SU-DHL-6 (cell line): Measurements from ENCODE around the gene SPO11.

Experiments
- H2AFZ ChIP-seq: fragments of 200-600 bp; sonication (generic); 2 replicates; pipeline ENCODE4 v1.6.1; 2014; ENCODE audit warnings: low read depth, mild to moderate bottlenecking, moderate library complexity, mixed read lengths, antibody characterized with exemption, low read length; ENCODE audit not compliant: severe bottlenecking
- H3F3A ChIP-seq: fragments of 200-600 bp; shearing (Covaris generic); 2 replicates; pipeline ENCODE4 v1.6.0; 2016; ENCODE audit warnings: antibody characterized with exemption, mild to moderate bottlenecking; ENCODE audit not compliant: insufficient read depth
- H3K27ac ChIP-seq: fragments of 200-600 bp; sonication (generic); 2 replicates; pipeline ENCODE4 v1.5.1; 2016; ENCODE audit warnings: low read depth, mild to moderate bottlenecking, low read length, moderate library complexity, mixed read lengths
- H3K27me3 ChIP-seq: fragments of 200-600 bp; sonication (generic), shearing (Covaris generic); 2 replicates; pipeline ENCODE4 v1.6.0; 2014; ENCODE audit warnings: mild to moderate bottlenecking, low read length
- H3K36me3 ChIP-seq: fragments of 200-600 bp; sonication (generic); 2 replicates; pipeline ENCODE4 v1.6.1; 2014; ENCODE audit warnings: mild to moderate bottlenecking, low read length, mixed read lengths
- H3K4me2 ChIP-seq: fragments of 300-600, 200-600 bp; shearing (Covaris generic), sonication (generic); 2 replicates; pipeline ENCODE4 v1.6.0; 2014; ENCODE audit warnings: low read length, low read depth, mild to moderate bottlenecking; ENCODE audit not compliant: poor library complexity, severe bottlenecking
- H3K4me3 ChIP-seq: fragments of 200-600 bp; sonication (generic); 2 replicates; pipeline ENCODE4 v1.5.1; 2014; ENCODE audit warnings: antibody characterized with exemption, low read length, mild to moderate bottlenecking, mixed read lengths; ENCODE audit not compliant: insufficient read depth, poor library complexity, severe bottlenecking
- H3K79me2 ChIP-seq: fragments of 200-600 bp; sonication (generic); 2 replicates; pipeline ENCODE4 v1.6.1; 2014; ENCODE audit warnings: mild to moderate bottlenecking, low read length, moderate library complexity; ENCODE audit not compliant: insufficient read depth
- H3K9ac ChIP-seq: fragments of 200-600 bp; sonication (generic); 2 replicates; pipeline ENCODE4 v1.7.0; 2014; ENCODE audit warnings: mild to moderate bottlenecking, low read length
- H3K9me2 ChIP-seq: fragments of 200-600 bp; sonication (generic); replicated peaks from 2 replicates; pipeline ENCODE4 v1.6.1; 2014; ENCODE audit warnings: low read length; ENCODE audit not compliant: insufficient read depth
- H3K9me3 ChIP-seq: fragments of 200-600 bp; sonication (generic); 2 replicates; pipeline ENCODE4 v1.6.1; 2014; ENCODE audit warnings: low read length, mixed read lengths; ENCODE audit not compliant: insufficient read depth
- H4K20me1 ChIP-seq: fragments of 200-600 bp; sonication (generic); 2 replicates; pipeline ENCODE4 v1.6.1; 2014; ENCODE audit warnings: low read depth, mild to moderate bottlenecking, antibody characterized with exemption, low read length, moderate library complexity, mixed read lengths
- CTCF ChIP-seq: fragments of 200-600 bp; sonication (generic); IDR thresholded peaks from one replicate; pipeline ENCODE4 v1.5.1; 2017; ENCODE audit warnings: antibody characterized with exemption, mild to moderate bottlenecking, low read length, moderate library complexity; ENCODE audit not compliant: insufficient read depth, poor library complexity, severe bottlenecking
- EZH2phosphoT487 ChIP-seq: fragments of 200-600 bp; sonication (generic), shearing (Covaris generic); conservative IDR thresholded peaks from 2 replicates; pipeline ENCODE4 v1.6.1; 2018; ENCODE audit warnings: mild to moderate bottlenecking, antibody characterized with exemption, low read length, moderate library complexity, mixed read lengths

Gene SPO11

GRCh38 chr20:57309544-57310115 lies 20.0 kb upstream of the SPO11 start:
- H2AFZ ChIP-seq = peak overlapping the region; percentile 15
- H3K4me2 ChIP-seq = peak overlapping the region; percentile 35
- H3K27ac ChIP-seq = peak overlapping the region; percentile 75
- peak overlapping the region; percentile 38 for H3K9ac ChIP-seq
- H3K9me2 ChIP-seq = no peaks in the 10 kb centered on the region
- no peak overlapping the region for H3K4me3 ChIP-seq
- no peaks in the 10 kb centered on the region for H3K36me3 ChIP-seq
- TF ChIP-seq EZH2phosphoT487 (no peak), CTCF (no peak)
- H4K20me1 ChIP-seq = no peaks in the 10 kb centered on the region
- H3K79me2 ChIP-seq = no peaks in the 10 kb centered on the region
- H3K9me3 ChIP-seq = no peaks in the 10 kb centered on the region
- H3K27me3 ChIP-seq = no peaks in the 10 kb centered on the region
- H3F3A ChIP-seq = peaks cover 16% of the 10 kb centered on the region

DNA sequence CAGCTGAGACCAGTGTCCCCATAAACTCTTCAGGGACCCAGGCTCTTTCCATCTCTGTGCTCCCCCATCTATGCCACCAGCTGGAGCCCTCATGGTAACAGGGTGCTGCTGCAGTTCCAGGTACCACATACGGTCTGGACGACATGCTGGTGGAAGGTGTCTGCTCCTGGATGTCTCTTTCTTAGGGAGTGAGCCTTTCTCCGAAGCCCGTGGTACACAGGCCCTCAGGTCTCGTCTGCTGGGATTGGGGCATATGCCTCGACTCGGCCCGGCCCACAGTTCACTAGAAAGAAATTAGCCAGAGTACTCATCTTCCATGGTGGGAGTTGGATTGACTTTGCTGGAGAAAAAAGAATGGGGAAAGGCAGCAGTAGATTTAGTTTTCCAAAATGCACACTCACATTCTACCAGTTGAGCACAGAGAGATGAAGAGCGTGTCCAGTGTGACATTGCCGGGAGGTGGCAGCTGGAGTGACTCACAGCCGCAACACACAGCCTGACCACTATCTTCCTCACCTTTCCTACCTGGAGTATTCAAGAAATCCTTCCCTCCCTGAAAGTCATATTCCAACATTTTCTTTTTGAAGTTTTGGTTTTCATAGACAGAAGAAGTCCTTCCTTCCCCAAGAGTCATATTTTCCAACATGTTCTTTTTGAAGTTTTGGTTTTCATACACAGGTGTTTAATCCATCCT lies 18.6 kb upstream of the SPO11 start:
- peaks cover 27% of the 10 kb centered on the region for H3F3A ChIP-seq
- H2AFZ ChIP-seq = no peak overlapping the region
- no peaks in the 10 kb centered on the region for H3K27me3 ChIP-seq
- no peaks in the 10 kb centered on the region for H3K36me3 ChIP-seq
- no peak overlapping the region for H3K4me3 ChIP-seq
- no peaks in the 10 kb centered on the region for H3K9me3 ChIP-seq
- no peak for TF ChIP-seq EZH2phosphoT487
- TF ChIP-seq CTCF = no peak
- no peak overlapping the region for H3K9ac ChIP-seq
- no peaks in the 10 kb centered on the region for H4K20me1 ChIP-seq
- H3K9me2 ChIP-seq = no peaks in the 10 kb centered on the region
- H3K4me2 ChIP-seq = no peak overlapping the region
- H3K79me2 ChIP-seq = no peaks in the 10 kb centered on the region
- H3K27ac ChIP-seq = no peak overlapping the region

DNA sequence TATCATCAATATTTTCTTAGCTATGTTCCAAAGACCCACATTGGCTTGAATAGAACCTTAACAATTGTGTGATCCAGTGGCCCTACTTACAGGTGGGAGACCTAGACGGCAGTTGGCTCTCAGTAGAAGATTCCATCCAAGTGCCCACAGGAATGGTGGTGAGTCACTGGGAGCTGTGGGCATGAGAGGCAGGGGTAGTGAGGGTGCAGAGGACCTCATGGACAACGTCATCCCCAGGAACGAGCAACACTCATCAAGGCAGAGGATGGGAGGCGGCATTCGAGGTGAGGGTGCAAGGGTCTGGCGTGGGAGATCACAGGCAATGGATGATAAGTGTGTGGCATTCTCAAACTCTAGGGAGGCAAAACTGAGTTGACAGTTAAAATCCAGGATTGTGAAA lies 17.5 kb upstream of the SPO11 start:
- Histone ChIP-seq H4K20me1 (no peaks in the 10 kb centered on the region), H2AFZ (no peak overlapping the region), H3K79me2 (no peaks in the 10 kb centered on the region), H3K36me3 (no peaks in the 10 kb centered on the region), H3K27me3 (no peaks in the 10 kb centered on the region), H3F3A (peaks cover 35% of the 10 kb centered on the region), H3K9me2 (no peaks in the 10 kb centered on the region), H3K27ac (no peak overlapping the region), H3K9ac (no peak overlapping the region), H3K9me3 (no peaks in the 10 kb centered on the region), H3K4me3 (no peak overlapping the region), H3K4me2 (no peak overlapping the region)
- no peak for TF ChIP-seq EZH2phosphoT487

GRCh38 chr20:57313230-57313629 lies 16.4 kb upstream of the SPO11 start:
- Histone ChIP-seq H3K36me3 (no peaks in the 10 kb centered on the region), H3K9me3 (no peaks in the 10 kb centered on the region), H3K9me2 (no peaks in the 10 kb centered on the region), H3F3A (peaks cover 41% of the 10 kb centered on the region), H3K27ac (no peak overlapping the region), H4K20me1 (no peaks in the 10 kb centered on the region), H2AFZ (no peak overlapping the region), H3K27me3 (no peaks in the 10 kb centered on the region), H3K9ac (no peak overlapping the region), H3K4me2 (no peak overlapping the region), H3K79me2 (no peaks in the 10 kb centered on the region), H3K4me3 (no peak overlapping the region)
- TF ChIP-seq EZH2phosphoT487 (no peak), CTCF (no peak)
